GM12864 (cell line): ENCODE results near the gene KIAA1549.

Experiments used
- DNase-seq: peaks from one replicate; pipeline ENCODE4 v3.0.0-alpha.2; 2011; ENCODE audit warnings: low read depth
- H3K4me3 ChIP-seq: 2 replicates; pipeline ENCODE4 v1.5.1; 2011; ENCODE audit warnings: mild to moderate bottlenecking, low read depth, low read length, control low read depth
- TF ChIP-seq, protein P1 (sequence below): IDR thresholded peaks from 2 replicates; pipeline ENCODE4 v1.5.1; 2011; ENCODE audit warnings: low read depth, mild to moderate bottlenecking, moderate library complexity, low read length, control low read depth, inconsistent platforms; ENCODE audit errors: missing control alignments

The KIAA1549 gene

DNA sequence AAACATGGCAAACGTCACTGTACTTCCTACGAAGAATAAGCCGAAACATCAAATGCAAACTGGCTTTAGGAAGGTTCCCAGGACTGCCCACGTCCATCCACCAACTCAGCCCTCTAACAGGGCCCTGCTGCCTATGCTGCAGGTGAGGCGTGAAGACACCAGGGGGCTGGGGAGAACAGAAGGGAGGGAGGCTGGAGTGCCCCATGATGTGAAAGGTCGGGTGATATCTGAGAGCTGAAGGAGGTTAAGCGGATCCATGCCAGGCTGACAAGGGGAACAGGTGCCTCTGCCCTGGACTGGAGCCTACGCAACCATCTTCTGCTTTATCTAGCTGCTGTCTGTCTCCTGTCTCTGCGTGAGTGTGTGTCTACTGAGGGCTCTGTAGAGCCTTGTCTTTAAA is 143.0 kb downstream of the KIAA1549 start:
- DNase-seq: no peak
- no peak overlapping the region for H3K4me3 ChIP-seq
- TF ChIP-seq, protein P1, sequence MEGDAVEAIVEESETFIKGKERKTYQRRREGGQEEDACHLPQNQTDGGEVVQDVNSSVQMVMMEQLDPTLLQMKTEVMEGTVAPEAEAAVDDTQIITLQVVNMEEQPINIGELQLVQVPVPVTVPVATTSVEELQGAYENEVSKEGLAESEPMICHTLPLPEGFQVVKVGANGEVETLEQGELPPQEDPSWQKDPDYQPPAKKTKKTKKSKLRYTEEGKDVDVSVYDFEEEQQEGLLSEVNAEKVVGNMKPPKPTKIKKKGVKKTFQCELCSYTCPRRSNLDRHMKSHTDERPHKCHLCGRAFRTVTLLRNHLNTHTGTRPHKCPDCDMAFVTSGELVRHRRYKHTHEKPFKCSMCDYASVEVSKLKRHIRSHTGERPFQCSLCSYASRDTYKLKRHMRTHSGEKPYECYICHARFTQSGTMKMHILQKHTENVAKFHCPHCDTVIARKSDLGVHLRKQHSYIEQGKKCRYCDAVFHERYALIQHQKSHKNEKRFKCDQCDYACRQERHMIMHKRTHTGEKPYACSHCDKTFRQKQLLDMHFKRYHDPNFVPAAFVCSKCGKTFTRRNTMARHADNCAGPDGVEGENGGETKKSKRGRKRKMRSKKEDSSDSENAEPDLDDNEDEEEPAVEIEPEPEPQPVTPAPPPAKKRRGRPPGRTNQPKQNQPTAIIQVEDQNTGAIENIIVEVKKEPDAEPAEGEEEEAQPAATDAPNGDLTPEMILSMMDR: no peak

GRCh38 chr7:138837627-138838026 is 143.6 kb downstream of the KIAA1549 start:
- no peak overlapping the region for H3K4me3 ChIP-seq
- TF ChIP-seq, protein P1: no peak
- DNase-seq: no peak

DNA sequence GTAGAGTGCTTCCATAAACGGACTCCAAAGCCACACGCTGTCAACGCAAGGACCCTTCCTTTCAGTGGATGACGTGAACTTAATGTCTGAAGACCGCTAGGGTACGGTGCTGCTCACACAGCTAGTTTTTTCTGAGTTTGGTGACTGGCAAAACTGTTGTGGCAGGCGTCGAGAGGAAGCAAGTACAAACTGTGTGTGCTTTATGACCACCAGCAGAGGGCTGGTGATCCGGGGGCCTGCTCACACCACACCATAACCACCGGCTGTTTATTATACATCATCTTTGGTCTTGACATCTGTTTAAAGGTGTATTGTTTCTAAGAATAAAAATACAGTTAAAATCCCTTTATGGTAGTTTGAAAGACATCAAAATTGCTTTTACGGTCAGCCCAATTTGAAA is 146.1 kb downstream of the KIAA1549 start:
- H3K4me3 ChIP-seq: no peak overlapping the region
- TF ChIP-seq, protein P1: no peak

DNA sequence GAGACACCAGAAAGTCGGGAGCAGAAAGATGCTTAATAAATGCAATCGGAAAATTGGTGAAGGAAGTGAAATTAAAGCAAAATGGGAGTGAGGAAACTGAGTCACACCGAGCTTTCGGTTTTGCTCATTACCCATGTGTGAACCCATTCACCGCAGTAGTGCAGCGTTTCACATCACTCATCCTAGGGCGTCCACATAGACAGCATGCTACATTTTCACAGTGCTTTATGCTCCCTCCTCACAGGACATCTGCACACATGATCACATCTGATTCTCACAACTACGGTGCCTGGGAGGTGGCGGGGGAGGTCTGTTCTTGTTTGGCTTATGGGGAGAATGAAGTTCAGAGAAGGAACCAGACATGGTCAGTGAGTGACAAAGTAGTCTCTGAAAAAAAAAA is 146.6 kb downstream of the KIAA1549 start:
- H3K4me3 ChIP-seq: no peak overlapping the region
- no peak for DNase-seq
- TF ChIP-seq, protein P1: no peak

More for the DNA sequence above, 146.1 kb downstream of the KIAA1549 start:
- no peak for DNase-seq

- no peak overlapping the region for H3K4me3 ChIP-seq
- TF ChIP-seq, protein P1: no peak
- DNase-seq: no peak
Observed at GRCh38 chr7:138833596-138833995, 147.6 kb downstream of the KIAA1549 start.

DNA sequence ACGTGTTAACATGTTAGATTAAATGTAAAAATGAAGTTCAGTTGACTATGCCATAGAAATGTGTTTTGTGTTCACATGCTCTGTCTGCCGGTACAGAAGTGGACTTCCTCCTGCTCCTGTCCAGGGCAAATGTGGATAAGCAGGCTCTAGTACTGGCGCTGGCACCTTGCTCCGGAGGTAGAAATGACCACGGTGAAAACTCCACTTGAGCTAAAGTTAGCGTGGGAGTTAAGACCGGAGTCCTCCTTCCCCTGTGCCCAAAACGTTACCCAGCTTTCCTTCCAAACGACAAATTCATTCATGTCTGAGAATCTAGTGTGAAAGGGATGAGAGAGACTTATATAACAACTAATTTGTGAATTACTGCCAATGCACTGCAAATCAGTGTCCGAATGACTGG is 148.2 kb downstream of the KIAA1549 start:
- H3K4me3 ChIP-seq: no peak overlapping the region
- no peak for DNase-seq
- TF ChIP-seq, protein P1: no peak

DNA sequence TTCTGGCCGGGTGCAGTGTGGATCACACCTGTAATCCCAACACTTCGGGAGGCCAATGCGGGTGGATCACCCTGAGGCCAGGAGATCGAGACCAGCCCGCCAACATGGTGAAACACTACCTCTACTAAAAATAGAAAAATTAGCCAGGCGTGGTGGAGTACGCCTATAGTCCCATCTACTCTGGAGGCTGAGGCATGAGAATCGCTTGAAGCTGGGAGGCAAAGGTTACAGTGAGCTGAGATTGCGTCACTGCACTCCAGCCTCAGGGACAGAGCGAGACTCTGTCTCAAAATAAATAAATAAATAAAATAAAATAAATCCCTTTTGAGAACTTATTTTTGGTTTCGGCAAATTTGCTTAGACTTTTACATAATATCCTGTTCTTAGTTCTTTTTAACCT is 151.9 kb downstream of the KIAA1549 start:
- TF ChIP-seq, protein P1: no peak
- H3K4me3 ChIP-seq: no peak overlapping the region
- DNase-seq: no peak
